Karpas-422 (cell line): ENCODE results near the gene STK36. TPM values are rescaled to one million over a fixed set of nuclear protein-coding genes. Genes with fewer than 3 reads are reported as not detected.

ENCODE experiments used
- DNase-seq: peaks from one replicate; pipeline ENCODE4 v3.0.0-alpha.2; 2015
- H2AFZ ChIP-seq: fragments of 200-600 bp; sonication (generic); 2 replicates; pipeline ENCODE4 v1.6.1; 2014; ENCODE audit warnings: antibody characterized with exemption, low read length, mixed read lengths
- H3K27ac ChIP-seq: fragments of 200-600 bp; sonication (generic); 2 replicates; pipeline ENCODE4 v1.5.1; 2014; ENCODE audit warnings: mild to moderate bottlenecking, low read length, moderate library complexity
- H3K27me3 ChIP-seq: fragments of 200-600 bp; sonication (generic); 2 replicates; pipeline ENCODE4 v1.6.1; 2014; ENCODE audit warnings: low read length, mixed read lengths
- H3K36me3 ChIP-seq: fragments of 200-600 bp; sonication (generic); 2 replicates; pipeline ENCODE4 v1.6.1; 2014; ENCODE audit warnings: low read length, mixed read lengths; ENCODE audit not compliant: insufficient read depth
- H3K4me1 ChIP-seq: fragments of 200-600 bp; sonication (generic); 2 replicates; pipeline ENCODE4 v1.6.1; 2014; ENCODE audit warnings: mild to moderate bottlenecking, low read length, mixed read lengths
- H3K4me2 ChIP-seq: fragments of 200-600 bp; sonication (generic); 2 replicates; pipeline ENCODE4 v1.6.1; 2014; ENCODE audit warnings: low read length, low read depth, mild to moderate bottlenecking; ENCODE audit not compliant: poor library complexity, severe bottlenecking
- H3K4me3 ChIP-seq: fragments of 200-600 bp; sonication (generic); 2 replicates; pipeline ENCODE4 v1.5.1; 2014; ENCODE audit warnings: mild to moderate bottlenecking, antibody characterized with exemption, low read length, mixed read lengths
- H3K79me2 ChIP-seq: fragments of 200-600 bp; sonication (generic); 2 replicates; pipeline ENCODE4 v1.6.1; 2014; ENCODE audit warnings: mild to moderate bottlenecking, low read length, mixed read lengths
- H3K9ac ChIP-seq: fragments of 200-600 bp; sonication (generic); 2 replicates; pipeline ENCODE4 v1.6.0; 2014; ENCODE audit warnings: low read length
- H3K9me2 ChIP-seq: fragments of 200-600 bp; sonication (generic), shearing (Covaris generic); replicated peaks from 2 replicates; pipeline ENCODE4 v1.6.0; 2014; ENCODE audit warnings: mild to moderate bottlenecking, low read length, moderate library complexity; ENCODE audit not compliant: insufficient read depth
- H3K9me3 ChIP-seq: fragments of 300-700, 200-600 bp; sonication (generic); 2 replicates; pipeline ENCODE4 v1.6.1; 2014; ENCODE audit warnings: low read length, mixed read lengths
- H4K20me1 ChIP-seq: fragments of 200-600 bp; sonication (generic); 2 replicates; pipeline ENCODE4 v1.6.1; 2014; ENCODE audit warnings: mild to moderate bottlenecking, antibody characterized with exemption, low read length, low read depth; ENCODE audit not compliant: insufficient read depth
- total RNA-seq: library from RNA; depleted of rRNA; stranded (reverse); fragments of >200 nt; shearing (Covaris generic); gene quantifications from 2 replicates; pipeline ENCODE4 v1.2.3, GENCODE V29; 2014; ENCODE audit warnings: low replicate concordance

The STK36 gene
- total RNA-seq, 1 experiment from 2014 or later, result 33.5 TPM

DNA sequence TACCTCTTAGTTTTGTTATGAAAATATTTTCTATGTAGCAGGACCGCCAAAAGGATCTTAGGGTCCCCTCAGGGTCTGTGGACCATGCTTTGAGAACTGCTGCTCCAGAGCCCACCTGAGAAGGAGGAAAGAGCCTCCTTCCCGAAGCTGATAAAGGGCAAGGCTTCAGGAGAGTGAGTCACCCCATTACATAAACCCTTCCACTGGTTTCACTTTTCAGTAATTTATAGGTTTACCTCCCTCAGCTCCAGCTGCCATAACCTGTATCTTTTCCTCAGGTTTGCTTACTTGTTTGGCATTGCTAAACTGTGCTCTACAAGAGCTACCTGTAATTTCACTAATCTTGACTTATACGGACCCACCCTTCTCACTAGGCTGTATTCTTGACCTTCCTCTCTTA, 45.4 kb downstream of the STK36 start:
- Histone ChIP-seq H3K79me2 (peaks cover 99% of the 10 kb centered on the region), H4K20me1 (0 out of 2 replicates have a peak, but pooled peaks cover 7% of the 10 kb centered on the region), H3K4me1 (peaks cover 20% of the 10 kb centered on the region), H3K9ac (no peak overlapping the region), H3K9me3 (no peaks in the 10 kb centered on the region), H3K36me3 (peaks cover 13% of the 10 kb centered on the region; the same call in 1 of the 2 replicates), H3K4me2 (no peak overlapping the region), H3K4me3 (no peak overlapping the region), H3K27ac (no peak overlapping the region), H3K27me3 (no peaks in the 10 kb centered on the region), H3K9me2 (no peaks in the 10 kb centered on the region), H2AFZ (no peak overlapping the region)
- no peak for DNase-seq

DNA sequence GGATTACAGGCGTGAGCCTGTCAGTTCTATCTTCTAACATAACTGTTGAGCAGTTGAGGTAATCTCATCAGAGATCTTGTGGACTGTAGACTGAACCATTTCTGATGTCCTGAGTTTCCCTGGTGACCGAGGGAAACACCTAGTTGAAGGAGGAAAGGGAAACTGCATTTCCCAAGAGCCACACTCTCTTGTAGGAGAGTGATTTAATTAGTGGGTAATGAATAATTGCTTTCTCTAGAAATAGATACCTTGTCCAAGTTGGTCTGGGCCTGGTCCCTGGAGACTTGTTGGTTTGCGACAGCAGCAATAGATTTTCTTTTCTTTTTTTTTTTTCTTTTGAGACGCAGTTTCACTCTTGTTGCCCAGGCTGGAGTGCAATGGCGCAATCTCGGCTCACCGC, 46.2 kb downstream of the STK36 start:
- H3K27me3 ChIP-seq, result no peaks in the 10 kb centered on the region
- H3K27ac ChIP-seq, result no peak overlapping the region
- H3K4me3 ChIP-seq, result no peak overlapping the region
- H3K9ac ChIP-seq, result no peak overlapping the region
- H3K79me2 ChIP-seq, result peaks cover 99% of the 10 kb centered on the region
- no peak overlapping the region for H3K4me2 ChIP-seq
- DNase-seq, result no peak
- no peaks in the 10 kb centered on the region for H3K9me2 ChIP-seq
- no peak overlapping the region for H2AFZ ChIP-seq
- H3K36me3 ChIP-seq, result peaks cover 10% of the 10 kb centered on the region; the same call in 1 of the 2 replicates
- no peaks in the 10 kb centered on the region for H3K9me3 ChIP-seq
- H4K20me1 ChIP-seq, result 0 out of 2 replicates have a peak, but pooled peaks cover 7% of the 10 kb centered on the region
- peaks cover 12% of the 10 kb centered on the region for H3K4me1 ChIP-seq

- Histone ChIP-seq H4K20me1 (0 out of 2 replicates have a peak, but pooled peaks cover 7% of the 10 kb centered on the region), H3K4me1 (no peaks in the 10 kb centered on the region), H3K27ac (no peak overlapping the region), H3K79me2 (peaks cover 99% of the 10 kb centered on the region), H3K4me3 (no peak overlapping the region), H3K4me2 (no peak overlapping the region), H3K27me3 (no peaks in the 10 kb centered on the region), H3K9me3 (no peaks in the 10 kb centered on the region), H3K9me2 (no peaks in the 10 kb centered on the region), H3K36me3 (peaks cover 16% of the 10 kb centered on the region), H2AFZ (no peak overlapping the region), H3K9ac (no peak overlapping the region)
- no peak for DNase-seq
Observed at GRCh38 chr2:218719457-218719856, 47.6 kb downstream of the STK36 start.

GRCh38 chr2:218720048-218721041, 48.5 kb downstream of the STK36 start:
- Histone ChIP-seq H3K79me2 (peaks cover 100% of the 10 kb centered on the region), H3K9me3 (0 out of 2 replicates have a peak, but pooled peaks cover 3% of the 10 kb centered on the region), H4K20me1 (0 out of 2 replicates have a peak, but pooled peaks cover 7% of the 10 kb centered on the region), H2AFZ (no peak overlapping the region), H3K36me3 (peaks cover 20% of the 10 kb centered on the region), H3K4me2 (no peak overlapping the region), H3K9me2 (no peaks in the 10 kb centered on the region), H3K4me1 (no peaks in the 10 kb centered on the region), H3K27me3 (no peaks in the 10 kb centered on the region), H3K27ac (no peak overlapping the region), H3K4me3 (no peak overlapping the region), H3K9ac (no peak overlapping the region)
- DNase-seq, result no peak

DNA sequence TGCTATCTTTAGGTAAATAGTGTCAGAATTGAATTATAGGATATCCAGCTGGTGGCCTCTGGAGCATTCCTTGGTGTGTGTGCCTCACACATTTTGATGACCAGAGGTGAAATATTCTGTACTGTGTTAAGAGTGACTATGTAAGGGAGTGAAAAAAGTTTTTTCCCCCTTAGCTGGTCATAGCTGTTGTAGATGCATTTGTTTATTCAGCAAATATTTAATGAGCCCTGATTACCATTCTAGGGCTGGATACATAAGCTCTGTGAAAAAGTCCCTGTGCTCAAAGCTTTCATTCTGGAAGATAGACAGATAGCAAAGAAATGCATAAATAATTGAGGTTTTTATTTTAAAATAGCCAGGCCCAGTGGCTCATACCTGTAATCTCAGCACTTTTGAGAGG, 49.6 kb downstream of the STK36 start:
- H3K4me1 ChIP-seq, result no peaks in the 10 kb centered on the region

GRCh38 chr2:218721934-218722333, 50.0 kb downstream of the STK36 start:
- no peak for DNase-seq
- Histone ChIP-seq H3K27me3 (no peaks in the 10 kb centered on the region), H3K4me1 (no peaks in the 10 kb centered on the region), H3K79me2 (peaks cover 100% of the 10 kb centered on the region), H3K9me3 (0 out of 2 replicates have a peak, but pooled peaks cover 3% of the 10 kb centered on the region), H3K27ac (no peak overlapping the region), H3K9me2 (no peaks in the 10 kb centered on the region), H4K20me1 (0 out of 2 replicates have a peak, but pooled peaks cover 7% of the 10 kb centered on the region), H2AFZ (no peak overlapping the region), H3K9ac (no peak overlapping the region), H3K36me3 (peaks cover 18% of the 10 kb centered on the region), H3K4me3 (no peak overlapping the region), H3K4me2 (no peak overlapping the region)

More for the DNA sequence above, 49.6 kb downstream of the STK36 start:
- Histone ChIP-seq H3K36me3 (peaks cover 20% of the 10 kb centered on the region), H3K9ac (no peak overlapping the region), H3K79me2 (peaks cover 100% of the 10 kb centered on the region), H3K4me2 (no peak overlapping the region), H4K20me1 (0 out of 2 replicates have a peak, but pooled peaks cover 7% of the 10 kb centered on the region), H2AFZ (no peak overlapping the region), H3K27me3 (no peaks in the 10 kb centered on the region), H3K27ac (no peak overlapping the region), H3K4me3 (no peak overlapping the region), H3K9me3 (0 out of 2 replicates have a peak, but pooled peaks cover 3% of the 10 kb centered on the region), H3K9me2 (no peaks in the 10 kb centered on the region)
- DNase-seq, result no peak

GRCh38 chr2:218722419-218722818, 50.5 kb downstream of the STK36 start:
- Histone ChIP-seq H3K4me2 (no peak overlapping the region), H3K27ac (no peak overlapping the region), H3K4me3 (no peak overlapping the region), H3K27me3 (no peaks in the 10 kb centered on the region), H3K9me2 (no peaks in the 10 kb centered on the region), H3K9ac (no peak overlapping the region), H3K79me2 (peaks cover 100% of the 10 kb centered on the region), H2AFZ (no peak overlapping the region), H3K9me3 (0 out of 2 replicates have a peak, but pooled peaks cover 3% of the 10 kb centered on the region), H3K36me3 (peaks cover 14% of the 10 kb centered on the region), H3K4me1 (no peaks in the 10 kb centered on the region), H4K20me1 (0 out of 2 replicates have a peak, but pooled peaks cover 7% of the 10 kb centered on the region)
- DNase-seq, result no peak
